T-helper 2 cell (primary cell): ENCODE results near the gene SPECC1.
"Not testable (repeated sequence)": the region's sequence is repeated elsewhere in the genome, so short reads cannot be mapped to it uniquely, and the experiment has no call there.

Source experiments
- DNase-seq, 5 experiments: peaks; one replicate each; pipeline versions ENCODE4 v3.0.0 to v3.0.0-alpha.2; 2012 to 2022

Gene SPECC1

DNA sequence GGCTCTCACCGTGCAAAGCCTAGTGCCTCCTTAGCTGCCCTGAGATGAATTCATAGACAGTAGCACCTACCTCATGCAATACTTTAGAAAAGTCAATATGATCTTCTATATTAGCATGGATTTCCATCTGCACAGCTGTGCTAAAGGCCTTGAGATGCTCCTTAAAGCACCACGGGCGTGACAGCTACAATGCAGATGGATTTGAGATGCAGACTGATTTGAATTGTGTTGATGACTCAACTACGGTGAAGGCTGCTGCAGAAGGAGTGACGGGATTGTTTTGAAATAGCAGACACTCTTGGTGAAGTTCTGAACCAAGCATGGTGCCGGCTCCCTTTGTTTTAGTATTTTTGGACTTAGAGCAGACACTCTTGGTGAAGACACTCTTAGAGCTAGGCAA is 88.2 kb downstream of the SPECC1 start:
- DNase-seq, result no peak

DNA sequence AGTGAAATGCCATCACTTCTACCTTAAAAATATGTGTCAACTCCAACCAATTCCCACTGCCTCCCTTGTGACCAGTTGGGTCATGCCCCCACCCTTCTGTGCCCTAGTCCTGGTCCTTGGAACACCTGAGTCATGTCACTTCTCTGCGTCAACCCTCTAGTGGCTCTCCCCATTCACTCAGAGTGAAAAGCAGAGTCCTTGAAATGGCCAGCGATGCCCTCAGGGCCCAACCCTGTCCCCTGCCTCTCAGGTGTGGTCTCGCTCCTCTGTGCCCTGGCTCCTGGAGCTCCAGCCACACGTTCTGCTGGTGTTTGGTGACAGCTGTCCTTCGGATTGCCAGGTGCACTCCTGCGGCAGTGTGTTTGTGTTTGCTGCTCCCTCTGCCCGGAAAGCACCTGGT is 89.2 kb downstream of the SPECC1 start:
- no peak for DNase-seq

DNA sequence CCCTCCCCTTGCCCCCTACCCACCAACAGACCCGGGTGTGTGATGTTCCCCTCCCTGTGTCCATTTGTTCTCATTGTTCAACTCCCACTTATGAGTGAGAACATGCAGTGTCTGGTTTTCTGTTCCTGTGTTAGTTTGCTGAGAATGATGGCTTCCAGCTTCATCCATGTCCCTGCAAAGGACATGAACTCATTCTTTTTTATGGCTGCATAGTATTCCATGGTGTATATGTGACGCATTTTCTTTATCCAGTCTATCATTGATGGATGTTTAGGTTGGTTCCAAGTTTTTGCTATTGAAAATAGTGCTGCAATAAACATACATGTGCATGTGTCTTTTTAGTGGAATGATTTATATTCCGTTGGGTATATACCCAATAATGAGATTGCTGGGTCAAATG is 91.6 kb downstream of the SPECC1 start:
- DNase-seq, result not testable (repeated sequence)

DNA sequence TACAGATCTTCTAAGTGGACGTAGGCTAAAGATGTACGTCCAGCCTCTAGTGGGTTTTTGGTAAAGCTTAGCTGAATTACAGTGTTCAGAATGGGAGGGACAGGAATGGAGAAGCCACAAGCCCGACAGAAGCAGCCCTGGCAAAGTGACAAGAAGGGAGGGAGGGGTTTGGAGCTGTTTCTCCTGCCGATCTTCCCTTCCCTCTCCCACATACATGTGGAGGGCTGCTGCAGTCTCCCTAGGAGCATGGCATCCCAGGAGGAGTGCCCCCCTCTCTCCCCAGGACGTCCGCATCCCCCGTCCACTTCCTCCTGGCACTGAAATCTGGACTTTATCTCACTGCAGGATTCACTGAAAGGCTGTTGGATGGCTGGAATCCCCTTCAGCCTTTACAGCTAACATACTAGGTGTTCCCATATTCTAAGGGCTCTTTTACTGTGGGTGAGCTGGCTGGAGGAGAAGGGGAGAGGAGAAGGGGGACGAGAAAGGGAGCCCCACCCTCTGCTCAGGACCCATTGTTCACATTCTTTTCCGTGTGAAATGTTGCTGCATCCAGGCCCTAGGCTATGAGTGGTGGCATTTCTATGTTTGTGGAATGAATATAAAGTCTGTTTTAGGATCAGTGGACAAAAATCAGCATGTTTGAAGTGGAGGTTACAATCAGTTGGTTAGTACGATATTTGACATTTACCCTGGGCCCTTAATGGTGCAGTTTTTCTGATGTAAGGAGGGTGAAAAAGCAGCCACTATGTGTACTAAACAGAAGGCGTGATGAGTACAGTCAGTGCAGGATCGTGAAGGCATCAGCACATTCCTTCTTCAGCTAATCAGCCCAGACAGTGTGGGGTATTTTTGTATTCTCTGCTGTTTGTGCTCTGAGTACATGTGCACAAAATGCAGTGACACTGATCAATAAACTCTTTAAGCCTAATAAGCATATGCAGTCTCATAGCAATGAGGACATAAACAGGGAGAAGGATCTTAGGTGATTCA is 94.6 kb downstream of the SPECC1 start:
- no peak for DNase-seq

DNA sequence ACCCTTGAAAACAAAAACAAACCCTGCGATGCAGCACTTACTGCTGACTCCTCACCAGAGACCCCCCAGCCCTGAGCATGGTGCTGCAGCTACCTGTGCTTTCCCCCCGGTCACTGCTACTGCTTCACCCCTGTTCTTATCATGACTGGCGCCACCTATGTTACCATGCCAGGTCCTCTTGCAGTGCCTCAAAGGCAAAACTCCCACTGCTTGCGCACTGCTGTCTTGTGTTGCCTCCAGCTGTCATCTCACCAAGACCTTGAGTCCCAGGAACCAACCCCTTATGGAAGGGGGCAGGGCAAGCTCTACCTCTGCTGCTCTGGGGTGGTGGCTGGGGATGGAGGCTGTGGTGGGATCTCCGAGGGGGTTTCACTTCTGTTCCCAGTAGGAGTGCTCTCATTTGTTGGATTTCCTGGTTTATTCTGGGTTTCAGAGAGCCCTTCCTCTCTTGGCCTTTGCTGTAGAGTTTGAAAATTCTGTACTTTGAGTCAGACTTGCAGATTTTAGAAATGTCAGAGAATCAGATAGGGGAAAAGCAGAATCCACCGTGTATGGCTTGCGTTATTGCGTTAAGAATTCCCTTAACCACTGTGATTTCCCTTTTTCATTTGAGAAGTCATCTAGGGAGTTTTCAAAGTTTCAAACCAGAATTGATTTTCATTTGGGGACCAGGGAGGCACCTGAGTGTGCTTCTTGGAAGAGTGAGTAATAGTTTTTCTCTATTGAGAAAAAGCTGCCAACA is 96.6 kb downstream of the SPECC1 start:
- DNase-seq, result no peak

GRCh38 chr17:20106446-20106845 is 97.3 kb downstream of the SPECC1 start:
- DNase-seq, result not testable (repeated sequence)

- DNase-seq, result no peak
Observed at GRCh38 chr17:20109076-20109475, 99.9 kb downstream of the SPECC1 start.

- DNase-seq, result no peak
Observed at GRCh38 chr17:20111538-20111937, 102.4 kb downstream of the SPECC1 start.

GRCh38 chr17:20114466-20114865 is 105.3 kb downstream of the SPECC1 start:
- DNase-seq, result no peak

- peak in 4 of 5 experiments; percentile 8 to 65 (median 26) for DNase-seq
Observed at GRCh38 chr17:20116683-20117309, 107.6 kb downstream of the SPECC1 start.

GRCh38 chr17:20118280-20118679 is 109.1 kb downstream of the SPECC1 start:
- no peak for DNase-seq

- no peak for DNase-seq
Observed at GRCh38 chr17:20120836-20121235, 111.7 kb downstream of the SPECC1 start.

DNA sequence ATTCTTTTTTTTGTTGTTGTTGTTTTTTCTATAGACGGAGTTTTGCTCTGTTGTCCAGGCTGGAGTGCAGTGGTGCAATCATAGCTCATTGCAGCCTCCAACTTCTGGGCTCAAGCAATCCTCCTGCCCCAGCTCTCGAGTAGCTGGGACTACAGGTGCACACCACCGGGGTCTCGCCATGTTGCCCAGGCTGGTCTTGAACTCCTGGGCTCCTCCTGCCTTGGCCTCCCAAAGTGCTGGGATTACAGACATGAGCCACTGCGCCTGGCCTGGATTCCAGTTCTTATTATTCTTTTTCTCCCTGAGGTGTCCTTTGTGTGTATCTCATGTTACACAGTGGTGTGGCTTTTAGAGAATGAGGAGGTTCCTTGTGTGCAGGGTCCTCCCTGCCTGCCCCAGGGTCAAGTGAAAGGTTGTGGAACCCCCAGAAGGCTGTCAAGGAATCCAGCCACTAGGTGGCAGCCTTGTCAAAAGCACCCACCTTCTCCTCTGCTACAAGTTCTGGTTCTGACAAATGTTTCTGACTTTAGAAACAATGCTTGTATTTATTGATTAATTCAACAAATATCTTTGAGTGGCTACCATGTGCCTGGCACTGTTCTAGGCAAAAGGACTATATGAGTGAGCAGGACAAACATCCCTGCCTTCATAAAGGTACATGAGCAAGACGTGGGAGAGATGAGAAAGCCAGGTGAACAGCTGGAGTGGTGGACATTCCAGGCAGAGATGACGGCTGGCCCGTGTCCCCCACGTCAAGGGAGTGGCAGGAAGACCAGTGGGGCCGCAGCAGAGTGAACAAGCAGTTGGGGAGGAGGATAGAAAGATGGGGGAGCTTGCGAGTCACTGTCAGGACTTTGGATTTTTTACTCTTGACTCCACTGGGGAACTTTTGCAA is 112.4 kb downstream of the SPECC1 start:
- peak; percentile 24 to 58 (median 51) for DNase-seq

- no peak for DNase-seq
Observed at GRCh38 chr17:20122254-20122879, 113.2 kb downstream of the SPECC1 start.

DNA sequence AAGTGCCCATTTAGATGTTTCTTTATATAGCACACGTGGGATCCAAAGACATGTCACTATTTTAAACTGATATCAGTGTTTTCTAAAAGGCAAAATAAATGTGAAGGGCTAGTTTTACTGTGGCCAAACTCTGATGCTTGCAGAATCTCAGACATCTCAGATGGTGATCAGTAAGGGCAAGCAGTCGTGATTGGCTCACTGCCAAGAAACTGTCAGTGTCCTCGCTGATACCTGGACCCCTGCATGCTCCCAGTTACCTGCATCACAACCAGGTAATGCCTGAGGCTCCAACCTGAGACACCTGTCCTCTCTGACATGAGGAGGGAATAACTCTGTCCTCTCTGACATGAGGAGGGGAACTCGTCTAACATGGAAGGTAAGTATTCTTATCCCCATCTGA is 114.0 kb downstream of the SPECC1 start:
- no peak for DNase-seq

GRCh38 chr17:20125724-20126123 is 116.6 kb downstream of the SPECC1 start:
- peak in 1 of 5 experiments; percentile 34 for DNase-seq

GRCh38 chr17:20127360-20128035 is 118.3 kb downstream of the SPECC1 start:
- DNase-seq, result no peak

DNA sequence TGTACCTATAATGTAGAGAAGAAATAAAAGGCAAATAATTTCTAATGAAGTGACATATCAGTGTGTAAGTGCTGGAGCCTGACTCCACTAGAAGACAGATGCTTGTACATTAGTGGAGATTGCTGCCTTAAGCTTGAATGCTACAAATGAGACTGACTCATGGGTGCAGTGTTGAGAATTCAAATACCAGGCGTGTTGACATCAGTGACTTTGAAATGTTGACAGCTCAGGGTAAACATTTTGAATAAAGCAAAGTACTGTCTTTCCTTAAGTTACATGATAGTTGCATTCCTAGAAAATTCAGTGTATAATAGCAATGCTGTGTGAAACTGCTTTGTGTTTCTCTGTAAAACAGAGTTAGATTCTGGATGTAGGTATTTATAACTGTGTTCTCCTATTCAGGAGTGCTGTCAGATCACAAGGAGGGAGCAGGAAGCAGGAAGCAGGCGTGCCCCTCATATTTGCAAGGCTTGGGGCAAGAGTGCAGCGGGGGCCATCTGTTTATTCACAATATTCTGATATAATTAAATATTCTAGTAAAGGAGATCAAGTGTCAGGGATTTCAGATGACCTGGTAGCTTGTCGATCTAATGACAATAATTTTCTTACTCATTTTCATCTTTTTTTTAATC is 119.0 kb downstream of the SPECC1 start:
- no peak for DNase-seq

DNA sequence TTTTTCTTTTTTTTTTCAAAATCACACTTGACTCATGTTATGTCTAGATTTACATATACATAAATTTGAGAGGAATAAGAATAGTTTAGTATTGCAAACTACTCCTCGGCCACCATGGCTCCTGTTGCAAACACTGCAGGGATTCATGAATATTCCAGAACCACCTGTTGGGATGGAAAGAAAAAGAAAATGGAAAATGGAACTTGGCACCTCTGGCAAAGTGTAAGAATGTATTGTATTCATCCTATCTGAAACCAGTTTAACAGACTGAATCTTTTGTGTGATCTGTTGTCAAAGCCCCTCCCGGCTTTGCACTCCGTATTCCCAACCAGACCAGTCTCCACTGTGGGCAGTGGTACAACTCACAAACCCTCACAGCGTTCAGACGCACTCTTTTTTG is 124.4 kb downstream of the SPECC1 start:
- no peak for DNase-seq

GRCh38 chr17:20141198-20141972 is 132.2 kb downstream of the SPECC1 start:
- no peak for DNase-seq
